Measurements from ENCODE around the gene PLOD3. TPM values are rescaled to one million over a fixed set of nuclear protein-coding genes. Genes with fewer than 3 reads are reported as not detected.

The PLOD3 gene
- total RNA-seq, 6 donors from 2014 or later: 38.2 to 104 (median 66.2) TPM

GRCh38 chr7:101160910-101161309 is 56.5 kb downstream of the PLOD3 start:
- H3K4me3 ChIP-seq: no peak overlapping the region
- H3K36me3 ChIP-seq: peaks cover 0 to 47% (median 20%) of the 10 kb centered on the region in 4 donors
- no peak for ATAC-seq (ENCODE audit: low FRiP score in 2 of 2)
- H3K9me3 ChIP-seq: no peaks in the 10 kb centered on the region
- DNase-seq: no peak
- TF ChIP-seq POLR2AphosphoS5 (IDR thresholded peaks at IDR 0.05) (no peak), POLR2A (IDR thresholded peaks at IDR 0.05) (no peak), EP300 (IDR thresholded peaks at IDR 0.05) (no peak)
- TF ChIP-seq, protein P1, sequence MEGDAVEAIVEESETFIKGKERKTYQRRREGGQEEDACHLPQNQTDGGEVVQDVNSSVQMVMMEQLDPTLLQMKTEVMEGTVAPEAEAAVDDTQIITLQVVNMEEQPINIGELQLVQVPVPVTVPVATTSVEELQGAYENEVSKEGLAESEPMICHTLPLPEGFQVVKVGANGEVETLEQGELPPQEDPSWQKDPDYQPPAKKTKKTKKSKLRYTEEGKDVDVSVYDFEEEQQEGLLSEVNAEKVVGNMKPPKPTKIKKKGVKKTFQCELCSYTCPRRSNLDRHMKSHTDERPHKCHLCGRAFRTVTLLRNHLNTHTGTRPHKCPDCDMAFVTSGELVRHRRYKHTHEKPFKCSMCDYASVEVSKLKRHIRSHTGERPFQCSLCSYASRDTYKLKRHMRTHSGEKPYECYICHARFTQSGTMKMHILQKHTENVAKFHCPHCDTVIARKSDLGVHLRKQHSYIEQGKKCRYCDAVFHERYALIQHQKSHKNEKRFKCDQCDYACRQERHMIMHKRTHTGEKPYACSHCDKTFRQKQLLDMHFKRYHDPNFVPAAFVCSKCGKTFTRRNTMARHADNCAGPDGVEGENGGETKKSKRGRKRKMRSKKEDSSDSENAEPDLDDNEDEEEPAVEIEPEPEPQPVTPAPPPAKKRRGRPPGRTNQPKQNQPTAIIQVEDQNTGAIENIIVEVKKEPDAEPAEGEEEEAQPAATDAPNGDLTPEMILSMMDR (IDR thresholded peaks at IDR 0.05): no peak
- H3K27me3 ChIP-seq: peaks cover 0 to 33% (median 23%) of the 10 kb centered on the region in 4 donors
- H3K4me1 ChIP-seq: peaks cover 37 to 40% (median 38%) of the 10 kb centered on the region in 4 donors
- H3K27ac ChIP-seq: no peak overlapping the region

GRCh38 chr7:101159696-101160674 is 57.4 kb downstream of the PLOD3 start:
- Histone ChIP-seq H3K27ac (no peak overlapping the region), H3K36me3 (peaks cover 0 to 47% (median 20%) of the 10 kb centered on the region in 4 donors), H3K27me3 (peaks cover 0 to 26% (median 20%) of the 10 kb centered on the region in 4 donors), H3K9me3 (no peaks in the 10 kb centered on the region), H3K4me1 (peaks cover 34 to 40% (median 34%) of the 10 kb centered on the region in 4 donors), H3K4me3 (no peak overlapping the region)
- no peak for TF ChIP-seq POLR2AphosphoS5 (IDR thresholded peaks at IDR 0.05)
- no peak for TF ChIP-seq POLR2A (IDR thresholded peaks at IDR 0.05)
- TF ChIP-seq, protein P1 (IDR thresholded peaks at IDR 0.05): no peak
- no peak for TF ChIP-seq EP300 (IDR thresholded peaks at IDR 0.05)
- ATAC-seq (ENCODE audit: low FRiP score in 2 of 2) (no peak), DNase-seq (no peak)
- WGBS, 2 donors: 79 to 85% methylated on average over 28 to 29 of the region's 31 CpGs

DNA sequence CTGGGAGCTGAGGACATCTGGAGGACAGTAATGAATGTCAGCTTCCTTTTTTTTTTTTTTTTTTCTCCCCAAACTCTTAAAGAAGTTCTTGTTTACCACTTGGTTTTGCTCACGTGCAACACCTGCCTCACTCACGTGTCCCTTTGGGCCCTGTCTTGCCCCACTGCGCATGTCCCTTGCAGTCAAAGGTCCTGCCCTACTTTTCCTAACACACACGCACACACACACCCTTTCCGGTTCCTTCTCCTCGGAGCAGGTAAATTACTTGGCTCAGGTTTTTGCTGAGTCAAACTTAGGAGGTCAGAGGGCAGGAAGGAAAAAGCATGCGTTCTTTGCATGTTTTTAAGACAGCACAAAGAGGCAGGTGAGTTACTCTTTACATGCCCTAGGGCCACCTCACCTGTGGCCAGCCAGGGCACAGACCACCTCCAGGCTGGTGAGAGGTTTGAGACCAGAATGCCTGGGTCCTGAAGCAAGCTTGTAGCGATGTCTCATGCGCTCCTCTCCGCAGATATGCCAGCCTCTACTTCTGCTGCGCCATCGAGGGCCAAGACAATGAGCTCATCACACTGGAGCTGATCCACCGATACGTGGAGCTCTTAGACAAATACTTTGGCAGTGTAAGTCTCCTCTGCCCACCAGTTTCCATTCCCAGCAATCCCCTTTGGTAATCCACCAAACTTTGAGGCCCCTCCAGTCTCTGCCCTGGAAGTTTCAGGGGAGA is 60.4 kb downstream of the PLOD3 start:
- TF ChIP-seq POLR2AphosphoS5 (IDR thresholded peaks at IDR 0.05): no peak
- TF ChIP-seq, protein P1 (IDR thresholded peaks at IDR 0.05): no peak
- no peak for TF ChIP-seq EP300 (IDR thresholded peaks at IDR 0.05)
- no peak for TF ChIP-seq POLR2A (IDR thresholded peaks at IDR 0.05)
- Histone ChIP-seq H3K27me3 (no peaks in the 10 kb centered on the region), H3K4me1 (peaks cover 7 to 21% (median 10%) of the 10 kb centered on the region in 4 donors), H3K27ac (no peak overlapping the region), H3K9me3 (no peaks in the 10 kb centered on the region), H3K4me3 (no peak overlapping the region), H3K36me3 (peaks cover 0 to 47% (median 20%) of the 10 kb centered on the region in 4 donors)
- 91 to 93% methylated on average over 14 of the region's 14 CpGs for WGBS, 2 donors
- DNase-seq (no peak), ATAC-seq (ENCODE audit: low FRiP score in 2 of 2) (no peak)

DNA sequence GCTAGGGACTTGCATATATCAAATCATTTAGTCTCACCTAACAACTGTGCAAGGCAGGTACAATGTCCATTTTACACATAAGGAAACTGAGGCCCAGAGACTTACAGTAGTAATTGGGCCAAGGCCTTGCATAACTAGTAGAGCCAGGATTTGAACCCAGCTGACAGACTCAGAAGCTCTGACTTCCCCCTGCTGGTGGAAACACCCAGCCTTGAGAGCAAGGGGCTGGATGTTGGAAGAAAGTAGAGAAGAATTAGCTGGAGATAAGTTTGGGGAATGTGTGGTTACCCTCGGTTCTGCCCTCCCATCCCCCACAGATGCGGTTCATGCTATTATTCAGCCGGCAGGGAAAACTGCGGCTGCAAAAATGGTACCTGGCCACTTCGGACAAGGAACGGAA is 61.1 kb downstream of the PLOD3 start:
- WGBS, 2 donors: 79 to 83% methylated on average over 6 of the region's 6 CpGs
- no peak for DNase-seq
- H3K9me3 ChIP-seq: no peaks in the 10 kb centered on the region
- peaks cover 7 to 21% (median 10%) of the 10 kb centered on the region in 4 donors for H3K4me1 ChIP-seq
- H3K36me3 ChIP-seq: peaks cover 0 to 44% (median 20%) of the 10 kb centered on the region in 4 donors
- no peak for TF ChIP-seq POLR2AphosphoS5 (IDR thresholded peaks at IDR 0.05)
- TF ChIP-seq EP300 (IDR thresholded peaks at IDR 0.05): no peak
- TF ChIP-seq, protein P1 (IDR thresholded peaks at IDR 0.05): no peak
- H3K27me3 ChIP-seq: no peaks in the 10 kb centered on the region
- no peak overlapping the region for H3K4me3 ChIP-seq
- H3K27ac ChIP-seq: no peak overlapping the region
- ATAC-seq (ENCODE audit: low FRiP score in 2 of 2): no peak

Small RNA genes lying within 50 kb of the gene (small RNA-seq; reads per million reads assigned to genes)
- gene MIR4653: 0 reads per million in 4 donors

Other genes starting within 250 kb of the PLOD3 start
- gene MUC12, start 248.0 kb downstream of the PLOD3 start, total RNA-seq: 1 to 10 TPM in 2 of 6 donors, under 1 TPM in 1, not detected in 3; 0.69 to 2.1 (median 1.8) TPM
- gene MUC17, start 197.5 kb downstream of the PLOD3 start, total RNA-seq: not detected
- 10 to 100 TPM; 25.4 to 66.1 (median 51.3) TPM for gene TRIM56, start 132.1 kb downstream of the PLOD3 start, total RNA-seq
- gene SERPINE1, start 90.5 kb downstream of the PLOD3 start, total RNA-seq: 100 to 1,000 TPM in 1 of 6 donors, 10 to 100 TPM in 4, 1 to 10 TPM in 1; 8.4 to 125 (median 24.0) TPM
- gene AP1S1, start 63.1 kb downstream of the PLOD3 start, total RNA-seq: 10 to 100 TPM; 17.1 to 41.9 (median 33.8) TPM
- gene VGF, start 52.0 kb downstream of the PLOD3 start, total RNA-seq: under 1 TPM in 2 of 6 donors, not detected in 4; 0.24 to 0.33 TPM
- gene NAT16, start 37.3 kb downstream of the PLOD3 start, total RNA-seq: not detected
- gene MOGAT3, start 16.5 kb downstream of the PLOD3 start, total RNA-seq: not detected
- gene ZNHIT1, start 584 bp upstream of the PLOD3 start, total RNA-seq: 10 to 100 TPM; 46.1 to 74.3 (median 68.5) TPM
- 10 to 100 TPM in 3 of 6 donors, 1 to 10 TPM in 3; 6.0 to 31.4 (median 8.8) TPM for gene CLDN15, start 20.2 kb upstream of the PLOD3 start, total RNA-seq
- 100 to 1,000 TPM; 167 to 276 (median 221) TPM for gene FIS1, start 27.5 kb upstream of the PLOD3 start, total RNA-seq
- 10 to 100 TPM in 4 of 6 donors, 1 to 10 TPM in 2; 7.3 to 30.5 (median 17.3) TPM for gene IFT22, start 104.2 kb upstream of the PLOD3 start, total RNA-seq
- 1 to 10 TPM in 1 of 6 donors, under 1 TPM in 3, not detected in 2; 0.20 to 1.0 (median 0.30) TPM for gene COL26A1, start 145.3 kb upstream of the PLOD3 start, total RNA-seq